H1 (cell line): ENCODE data around the gene SIK3. TPM values are rescaled to one million over a fixed set of nuclear protein-coding genes. Genes with fewer than 3 reads are reported as not detected.

ENCODE experiments used
- CBX5 ChIP-seq: fragments of 300-800, 300-1000 bp; sonication (generic); IDR thresholded peaks from 2 replicates; pipeline ENCODE4 v1.7.1; 2016; ENCODE audit warnings: antibody characterized with exemption, low read length, low read depth
- SAP30 ChIP-seq: fragments of 300-600 bp; sonication (generic); IDR thresholded peaks from 2 replicates; pipeline ENCODE4 v1.7.1; 2012; ENCODE audit warnings: low read length, moderate library complexity, mild to moderate bottlenecking, inconsistent platforms; ENCODE audit not compliant: insufficient read depth, insufficient replicate concordance
- TAF7 ChIP-seq: optimal IDR thresholded peaks from 2 replicates; pipeline ENCODE3; 2011; ENCODE audit warnings: low read depth, mild to moderate bottlenecking, inconsistent platforms, low read length, moderate library complexity, borderline replicate concordance
- TEAD4 ChIP-seq: IDR thresholded peaks from 2 replicates; pipeline ENCODE4 v1.6.1; 2012; ENCODE audit warnings: low read depth, low read length, inconsistent platforms, mixed read lengths
- polyA plus RNA-seq, 7 experiments: library from polyadenylated mRNA; depleted of rRNA in 3 of 7; stranded (reverse) in 5 of 7; unstranded in 2 of 7; fragments of >200 nt in 5 of 7; fragments of 200-250 nt in 2 of 7; gene quantifications; 1 replicate in 5 of 7; 2 replicates in 1 of 7; 4 replicates in 1 of 7; pipeline versions ENCODE4 v1.2.1 to v1.2.3, GENCODE V29; 2011 to 2013; ENCODE audit warnings: missing spikeins in 2 of 7, mixed read lengths in 2 of 7
- total RNA-seq: library from RNA; stranded (reverse); fragmentation: NEBNext Ultra II Directional; extraction: Animal tissue kit (Norgen Biotek cat#: 25700); gene quantifications from 2 replicates; pipeline ENCODE4 v1.2.1, GENCODE V29; 2021

Gene SIK3
- total and polyA plus RNA-seq, 2 of the 8 experiments (the other 6 are each of a cell fraction or from before 2014, with no cell fraction given) = 19.9 to 32.1 TPM

- TF ChIP-seq TEAD4 (no peak), TAF7 (no peak), CBX5 (no peak), SAP30 (no peak)
These were observed 3.5 kb downstream of the SIK3 start (continued) for GRCh38 chr11:117094776-117095175.
